ENCODE results near the gene ATP6V1E1. TPM values are rescaled to one million over a fixed set of nuclear protein-coding genes. Genes with fewer than 3 reads are reported as not detected.

The ATP6V1E1 gene
- total and polyA plus RNA-seq, 9 of the 15 experiments (the other 6 are each of a cell fraction or from before 2014, with no cell fraction given) = 122 to 249 (median 179) TPM

DNA sequence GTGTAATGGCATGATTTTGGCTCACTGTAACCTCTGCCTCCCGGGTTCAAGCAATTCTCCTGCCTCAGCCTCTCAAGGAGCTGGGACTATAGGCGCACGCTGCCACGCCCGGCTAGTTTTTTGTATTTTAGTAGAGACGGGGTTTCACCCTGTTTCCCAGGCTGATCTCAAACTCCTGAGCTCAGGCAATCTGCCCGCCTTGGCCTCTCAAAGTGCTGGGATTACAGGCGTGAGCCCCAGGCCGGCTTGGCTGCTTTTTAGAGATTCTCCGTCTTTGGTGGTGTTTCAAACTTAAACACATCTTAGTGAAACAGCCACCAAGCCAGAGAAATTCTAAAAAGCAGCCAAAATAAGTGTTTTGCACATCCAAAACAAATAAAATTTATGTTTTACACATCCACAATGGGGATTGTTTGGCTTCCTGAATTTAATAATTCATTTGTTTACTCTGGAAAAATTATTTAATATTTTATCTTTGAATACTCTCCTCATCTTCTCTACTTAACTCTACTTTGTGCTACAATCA is 28.4 kb upstream of the ATP6V1E1 start:
- intact Hi-C loops (cut with micrococcal nuclease) = no loop called here
- Histone ChIP-seq H3K27me3 (ENCODE audit: control insufficient read depth in 2 of 2, insufficient read depth in 2 of 2, low read length in 2 of 2) (no peaks in the 10 kb centered on the region), H3K27ac (ENCODE audit: extremely low read depth, low read depth, low read length) (no peak overlapping the region), H3K9ac (ENCODE audit: insufficient read depth in 1 of 2, low read depth in 2 of 2, low read length in 2 of 2) (no peak overlapping the region), H3K36me3 (ENCODE audit: control insufficient read depth, insufficient read depth, low read length) (peaks cover 48% of the 10 kb centered on the region; the same call in 2 of the 3 replicates), H3K4me1 (replicated peaks in 1 of 2; ENCODE audit: control insufficient read depth in 2 of 2, insufficient read depth in 2 of 2, low read length in 2 of 2) (no peaks in the 10 kb centered on the region), H4K20me1 (replicated peaks; ENCODE audit: control insufficient read depth, insufficient read depth, low read length) (no peaks in the 10 kb centered on the region), H3K4me3 (no peak overlapping the region), H2AFZ (ENCODE audit: low read depth, low read length) (no peak overlapping the region), H3K79me2 (ENCODE audit: control insufficient read depth, insufficient read depth, low read length) (peaks cover 9% of the 10 kb centered on the region; the same call in 2 of the 3 replicates), H3K9me1 (ENCODE audit: control insufficient read depth, insufficient read depth, low read length) (no peaks in the 10 kb centered on the region), H3K9me3 (replicated peaks; ENCODE audit: control insufficient read depth, insufficient read depth, low read depth, low read length) (no peaks in the 10 kb centered on the region), H3K4me2 (ENCODE audit: insufficient read depth, low read length) (no peak overlapping the region)
- TSS peak; percentile 41 for BruUV-seq (replicated peaks)
- WGBS (ENCODE audit: insufficient coverage, low coverage, missing lambda C conversion rate) = 92% methylated on average over 10 of the region's 10 CpGs
- POLR2A ChIA-PET = interaction anchor here (0.6 to 1.2 kb wide), 3 partner anchors 12 to 1449 kb away, joined by 3 to 4 read pairs (median 3); no protein-coding TSS in a partner anchor
- ATAC-seq (no peak), DNase-seq (ENCODE audit: extremely low read depth in 1 of 4, low spot score in 3 of 4) (no peak), FAIRE-seq (peak; percentile 23)
- in situ Hi-C loops (cut with MboI) = no loop called here
- TF ChIP-seq GABPA (tag; conservative IDR thresholded peaks at IDR 0.05; ENCODE audit: low read depth) (no peak), ZNF24 (IDR thresholded peaks at IDR 0.05) (no peak), WHSC1 (IDR thresholded peaks at IDR 0.05; ENCODE audit: low read length) (no peak), BCL6 (CRISPR knock-in tag; IDR thresholded peaks at IDR 0.05) (no peak), MCM2 (IDR thresholded peaks at IDR 0.05; ENCODE audit: low read depth) (no peak), TRIM28 (IDR thresholded peaks at IDR 0.05) (no peak)
- TF ChIP-seq, protein P1, sequence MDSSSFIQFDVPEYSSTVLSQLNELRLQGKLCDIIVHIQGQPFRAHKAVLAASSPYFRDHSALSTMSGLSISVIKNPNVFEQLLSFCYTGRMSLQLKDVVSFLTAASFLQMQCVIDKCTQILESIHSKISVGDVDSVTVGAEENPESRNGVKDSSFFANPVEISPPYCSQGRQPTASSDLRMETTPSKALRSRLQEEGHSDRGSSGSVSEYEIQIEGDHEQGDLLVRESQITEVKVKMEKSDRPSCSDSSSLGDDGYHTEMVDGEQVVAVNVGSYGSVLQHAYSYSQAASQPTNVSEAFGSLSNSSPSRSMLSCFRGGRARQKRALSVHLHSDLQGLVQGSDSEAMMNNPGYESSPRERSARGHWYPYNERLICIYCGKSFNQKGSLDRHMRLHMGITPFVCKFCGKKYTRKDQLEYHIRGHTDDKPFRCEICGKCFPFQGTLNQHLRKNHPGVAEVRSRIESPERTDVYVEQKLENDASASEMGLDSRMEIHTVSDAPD (CRISPR knock-in tag; IDR thresholded peaks at IDR 0.05) = no peak
- CTCF ChIA-PET (ENCODE audit: low intra/inter-chr PET ratio) = no interaction called here
